ENCODE data around the gene LPAR3. TPM values are rescaled to one million over a fixed set of nuclear protein-coding genes. Genes with fewer than 3 reads are reported as not detected.

The LPAR3 gene
- total RNA-seq, 1 donor from 2014 or later = 14.0 TPM

DNA sequence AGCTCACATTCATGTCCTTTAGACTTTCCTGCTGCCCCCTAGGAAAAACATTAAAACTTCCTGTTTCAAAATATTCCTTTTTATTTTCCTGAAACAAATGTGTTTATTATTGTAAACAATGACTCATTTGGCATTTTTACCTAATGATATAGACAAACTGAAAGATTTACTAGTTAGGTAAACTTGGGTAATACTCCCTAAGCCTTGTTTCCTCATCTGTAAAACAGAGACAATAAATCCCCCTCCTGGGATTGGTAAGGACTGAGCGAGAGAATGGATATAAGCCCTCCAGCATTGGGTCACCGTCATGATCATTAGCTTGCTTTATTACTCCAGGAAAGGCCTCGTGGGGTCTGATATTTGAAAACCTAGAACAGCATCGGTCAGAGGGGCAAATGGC, 59.8 kb downstream of the LPAR3 start:
- Mint-ChIP-seq H3K4me1 (ENCODE audit: low read depth, unreplicated experiment) (peaks cover 4% of the 10 kb centered on the region), H3K36me3 (ENCODE audit: unreplicated experiment) (no peaks in the 10 kb centered on the region), H3K27me3 (ENCODE audit: unreplicated experiment) (no peaks in the 10 kb centered on the region), H3K4me3 (ENCODE audit: unreplicated experiment) (no peak overlapping the region), H3K27ac (ENCODE audit: unreplicated experiment) (no peak overlapping the region), H3K9me3 (ENCODE audit: unreplicated experiment) (peaks cover 3% of the 10 kb centered on the region)
- no peak for DNase-seq
- TF ChIP-seq, protein P1, sequence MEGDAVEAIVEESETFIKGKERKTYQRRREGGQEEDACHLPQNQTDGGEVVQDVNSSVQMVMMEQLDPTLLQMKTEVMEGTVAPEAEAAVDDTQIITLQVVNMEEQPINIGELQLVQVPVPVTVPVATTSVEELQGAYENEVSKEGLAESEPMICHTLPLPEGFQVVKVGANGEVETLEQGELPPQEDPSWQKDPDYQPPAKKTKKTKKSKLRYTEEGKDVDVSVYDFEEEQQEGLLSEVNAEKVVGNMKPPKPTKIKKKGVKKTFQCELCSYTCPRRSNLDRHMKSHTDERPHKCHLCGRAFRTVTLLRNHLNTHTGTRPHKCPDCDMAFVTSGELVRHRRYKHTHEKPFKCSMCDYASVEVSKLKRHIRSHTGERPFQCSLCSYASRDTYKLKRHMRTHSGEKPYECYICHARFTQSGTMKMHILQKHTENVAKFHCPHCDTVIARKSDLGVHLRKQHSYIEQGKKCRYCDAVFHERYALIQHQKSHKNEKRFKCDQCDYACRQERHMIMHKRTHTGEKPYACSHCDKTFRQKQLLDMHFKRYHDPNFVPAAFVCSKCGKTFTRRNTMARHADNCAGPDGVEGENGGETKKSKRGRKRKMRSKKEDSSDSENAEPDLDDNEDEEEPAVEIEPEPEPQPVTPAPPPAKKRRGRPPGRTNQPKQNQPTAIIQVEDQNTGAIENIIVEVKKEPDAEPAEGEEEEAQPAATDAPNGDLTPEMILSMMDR (IDR thresholded peaks at IDR 0.05; ENCODE audit: partially characterized antibody, unreplicated experiment) = no peak

DNA sequence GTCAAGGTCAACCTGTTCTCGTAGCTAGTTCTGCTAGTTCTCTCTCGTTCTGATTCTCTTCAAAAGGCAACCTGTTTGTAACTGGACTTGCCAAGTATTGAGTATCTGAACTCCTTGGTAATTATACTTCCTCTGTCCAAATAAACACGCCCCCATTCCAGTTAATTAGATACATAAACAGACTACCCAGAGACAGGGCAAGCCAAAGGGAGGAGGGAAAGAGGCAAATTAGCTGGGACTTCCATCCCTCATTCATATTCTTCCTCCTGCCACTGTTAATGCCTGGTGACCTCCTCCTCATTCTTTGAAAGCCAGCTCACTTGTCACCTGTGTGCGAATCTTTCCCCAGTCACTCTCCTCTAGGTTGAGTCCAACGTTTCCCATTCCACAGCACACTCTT, 62.9 kb downstream of the LPAR3 start:
- Mint-ChIP-seq H3K9me3 (ENCODE audit: unreplicated experiment) (peaks cover 3% of the 10 kb centered on the region), H3K4me1 (ENCODE audit: low read depth, unreplicated experiment) (peaks cover 4% of the 10 kb centered on the region), H3K27me3 (ENCODE audit: unreplicated experiment) (no peaks in the 10 kb centered on the region), H3K36me3 (ENCODE audit: unreplicated experiment) (no peaks in the 10 kb centered on the region), H3K4me3 (ENCODE audit: unreplicated experiment) (no peak overlapping the region), H3K27ac (ENCODE audit: unreplicated experiment) (no peak overlapping the region)
- no peak for DNase-seq
- TF ChIP-seq, protein P1 (IDR thresholded peaks at IDR 0.05; ENCODE audit: partially characterized antibody, unreplicated experiment) = no peak

DNA sequence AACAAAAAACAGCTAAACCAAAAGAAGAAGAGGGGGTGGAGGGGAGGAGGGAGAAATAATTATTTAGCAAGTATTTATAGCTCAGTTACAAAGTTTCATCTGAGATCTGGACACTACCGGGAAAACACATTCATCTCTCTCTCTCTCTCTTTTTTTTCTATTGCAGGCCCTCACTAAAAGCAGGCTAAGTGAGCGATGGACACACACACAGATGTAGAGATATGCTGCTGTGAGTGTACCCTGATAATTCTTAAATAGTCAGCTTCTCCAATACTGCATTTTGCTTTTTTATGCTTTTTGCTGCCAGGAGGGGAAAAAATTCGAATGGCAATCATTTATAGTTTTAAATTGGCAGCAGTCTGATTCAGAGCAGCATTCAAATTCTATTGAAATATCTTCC, 65.0 kb downstream of the LPAR3 start:
- H3K9me3 Mint-ChIP-seq (ENCODE audit: unreplicated experiment) = peaks cover 3% of the 10 kb centered on the region

DNA sequence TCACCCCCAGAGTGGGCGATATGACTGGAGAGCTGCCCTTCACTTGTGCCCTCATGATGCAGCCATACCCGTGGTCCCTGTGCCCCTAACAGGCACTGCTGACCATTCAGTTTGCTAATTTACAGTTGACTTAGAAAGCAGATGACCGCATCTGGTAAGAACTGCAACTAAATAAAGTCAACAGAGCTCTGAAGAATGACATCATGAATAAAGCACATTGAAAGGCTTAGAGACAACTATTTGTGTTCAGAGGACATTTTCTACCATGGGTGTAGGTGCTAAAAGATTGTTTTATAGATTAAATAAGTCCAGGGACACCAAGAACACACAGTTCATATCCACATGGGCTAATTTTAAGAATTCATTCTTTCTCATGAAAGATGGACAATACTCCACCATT, 65.5 kb downstream of the LPAR3 start:
- DNase-seq = no peak
- Mint-ChIP-seq H3K27me3 (ENCODE audit: unreplicated experiment) (no peaks in the 10 kb centered on the region), H3K27ac (ENCODE audit: unreplicated experiment) (no peak overlapping the region), H3K9me3 (ENCODE audit: unreplicated experiment) (peaks cover 3% of the 10 kb centered on the region), H3K36me3 (ENCODE audit: unreplicated experiment) (no peaks in the 10 kb centered on the region), H3K4me3 (ENCODE audit: unreplicated experiment) (no peak overlapping the region), H3K4me1 (ENCODE audit: low read depth, unreplicated experiment) (peaks cover 10% of the 10 kb centered on the region)
- TF ChIP-seq, protein P1 (IDR thresholded peaks at IDR 0.05; ENCODE audit: partially characterized antibody, unreplicated experiment) = no peak

More for the DNA sequence above, 65.0 kb downstream of the LPAR3 start:
- H3K36me3 Mint-ChIP-seq (ENCODE audit: unreplicated experiment) = no peaks in the 10 kb centered on the region
- H3K4me1 Mint-ChIP-seq (ENCODE audit: low read depth, unreplicated experiment) = peaks cover 10% of the 10 kb centered on the region
- H3K27me3 Mint-ChIP-seq (ENCODE audit: unreplicated experiment) = no peaks in the 10 kb centered on the region
- H3K4me3 Mint-ChIP-seq (ENCODE audit: unreplicated experiment) = no peak overlapping the region
- H3K27ac Mint-ChIP-seq (ENCODE audit: unreplicated experiment) = no peak overlapping the region
- no peak for DNase-seq
- TF ChIP-seq, protein P1 (IDR thresholded peaks at IDR 0.05; ENCODE audit: partially characterized antibody, unreplicated experiment) = no peak

DNA sequence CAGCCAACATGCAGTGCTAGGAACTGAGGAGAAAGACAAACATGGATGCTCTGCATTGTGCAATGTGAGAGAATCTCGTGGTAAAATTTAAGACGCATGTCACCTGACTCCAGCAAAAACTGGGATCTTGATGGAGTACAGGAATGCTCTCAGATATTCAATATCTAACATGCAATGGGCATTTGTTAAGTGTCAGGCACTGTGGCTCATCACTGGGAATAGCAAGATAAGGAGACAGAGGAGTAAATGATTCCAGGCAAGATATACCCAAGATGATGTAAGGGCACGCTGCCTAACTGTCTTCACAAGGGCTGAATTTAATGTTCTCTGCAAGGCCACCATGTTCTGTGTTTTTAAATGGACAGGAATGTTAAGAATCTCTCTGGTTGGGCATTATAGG, 67.8 kb downstream of the LPAR3 start:
- peaks cover 3% of the 10 kb centered on the region for H3K9me3 Mint-ChIP-seq (ENCODE audit: unreplicated experiment)
- H3K27ac Mint-ChIP-seq (ENCODE audit: unreplicated experiment) = no peak overlapping the region
- peaks cover 14% of the 10 kb centered on the region for H3K4me1 Mint-ChIP-seq (ENCODE audit: low read depth, unreplicated experiment)
- no peak for DNase-seq
- TF ChIP-seq, protein P1 (IDR thresholded peaks at IDR 0.05; ENCODE audit: partially characterized antibody, unreplicated experiment) = no peak
- H3K27me3 Mint-ChIP-seq (ENCODE audit: unreplicated experiment) = peaks cover 2% of the 10 kb centered on the region
- H3K4me3 Mint-ChIP-seq (ENCODE audit: unreplicated experiment) = no peak overlapping the region
- no peaks in the 10 kb centered on the region for H3K36me3 Mint-ChIP-seq (ENCODE audit: unreplicated experiment)

All from glutamatergic neuron (in vitro differentiated cells).